Measurements from ENCODE around the gene LPCAT3. TPM values are rescaled to one million over a fixed set of nuclear protein-coding genes. Genes with fewer than 3 reads are reported as not detected.

LPCAT3 gene
- total RNA-seq, 1 donor from 2014 or later: 23.0 TPM

- Histone ChIP-seq H3K4me3 (no peak overlapping the region), H3K27ac (no peak overlapping the region), H3K9me3 (no peaks in the 10 kb centered on the region), H3K4me1 (no peaks in the 10 kb centered on the region), H3K36me3 (no peaks in the 10 kb centered on the region), H3K27me3 (no peaks in the 10 kb centered on the region)
- TF ChIP-seq CTCF (IDR thresholded peaks at IDR 0.05): no peak
- intact Hi-C loops (cut with DNase I): no loop called here
- peak in 1 of 2 donors; percentile 63 for DNase-seq (ENCODE audit: low spot score in 2 of 2)
Observed at GRCh38 chr12:6956021-6956727, 62.1 kb downstream of the LPCAT3 start.

- TF ChIP-seq CTCF (IDR thresholded peaks at IDR 0.05): no peak
- peak in 1 of 2 donors; percentile 61 for DNase-seq (ENCODE audit: low spot score in 2 of 2)
- intact Hi-C loops (cut with DNase I): no loop called here
Observed at GRCh38 chr12:6955108-6956020, 62.9 kb downstream of the LPCAT3 start.

GRCh38 chr12:6954316-6955107, 63.8 kb downstream of the LPCAT3 start:
- Histone ChIP-seq H3K27me3 (no peaks in the 10 kb centered on the region), H3K36me3 (no peaks in the 10 kb centered on the region), H3K9me3 (no peaks in the 10 kb centered on the region), H3K27ac (peak overlapping the region in 1 of 2 donors; percentile 3), H3K4me1 (no peaks in the 10 kb centered on the region), H3K4me3 (no peak overlapping the region)
- intact Hi-C loops (cut with DNase I): no loop called here
- no peak for TF ChIP-seq CTCF (IDR thresholded peaks at IDR 0.05)
- DNase-seq (ENCODE audit: low spot score in 2 of 2): no peak

More at GRCh38 chr12:6955108-6956020, 62.9 kb downstream of the LPCAT3 start:
- no peaks in the 10 kb centered on the region for H3K27me3 ChIP-seq
- no peaks in the 10 kb centered on the region for H3K9me3 ChIP-seq
- no peak overlapping the region for H3K27ac ChIP-seq
- no peaks in the 10 kb centered on the region for H3K36me3 ChIP-seq
- no peaks in the 10 kb centered on the region for H3K4me1 ChIP-seq
- H3K4me3 ChIP-seq: no peak overlapping the region

GRCh38 chr12:6953442-6954315, 64.6 kb downstream of the LPCAT3 start:
- intact Hi-C loops (cut with DNase I): no loop called here
- Histone ChIP-seq H3K27ac (peak overlapping the region in 1 of 2 donors; percentile 38), H3K4me3 (peak overlapping the region in 1 of 2 donors; percentile 57), H3K27me3 (no peaks in the 10 kb centered on the region), H3K36me3 (no peaks in the 10 kb centered on the region), H3K4me1 (no peaks in the 10 kb centered on the region), H3K9me3 (no peaks in the 10 kb centered on the region)
- TF ChIP-seq CTCF (IDR thresholded peaks at IDR 0.05): no peak
- peak in 1 of 2 donors; percentile 82 for DNase-seq (ENCODE audit: low spot score in 2 of 2)
